Psoas muscle (tissue), 8 donors: ENCODE data around the gene BTNL3. TPM values are rescaled to one million over a fixed set of nuclear protein-coding genes. Genes with fewer than 3 reads are reported as not detected.
A peak's percentile ranks its signal among the peaks of the same experiment; 100 is the strongest.
"Not testable (repeated sequence)": the region's sequence is repeated elsewhere in the genome, so short reads cannot be mapped to it uniquely, and the experiment has no call there.

Source experiments
- ATAC-seq, 4 donors: fragments of 200-7000 bp; cut with Tn5 transposase; one replicate each; pipeline ENCODE4 v1.9.1; 2020; ENCODE audit warnings: moderate library complexity in 3 of 4, mild to moderate bottlenecking in 2 of 4
- DNase-seq, 2 donors: peaks; one replicate each; pipeline ENCODE4 v3.0.0-alpha.2; 2020
- H3K27ac ChIP-seq: fragments of 200-600 bp; one replicate; pipeline ENCODE4 v1.8.0; 2022
- H3K27me3 ChIP-seq, 3 donors: fragments of 200-600 bp in 1 of 3; one replicate each; pipeline versions ENCODE4 v1.6.1 to v1.8.0; 2013 to 2022; ENCODE audit warnings: low read length in 2 of 3, mild to moderate bottlenecking in 2 of 3, moderate library complexity in 1 of 3; ENCODE audit not compliant: insufficient read depth in 3 of 3
- H3K36me3 ChIP-seq, 2 donors: fragments of 200-600 bp in 1 of 2; one replicate each; pipeline versions ENCODE4 v1.6.1 to v1.8.0; 2013 to 2022; ENCODE audit warnings: low read depth in 1 of 2, mild to moderate bottlenecking in 1 of 2, moderate library complexity in 1 of 2; ENCODE audit not compliant: insufficient read depth in 1 of 2
- H3K4me1 ChIP-seq: fragments of 200-600 bp; one replicate; pipeline ENCODE4 v1.8.0; 2022
- H3K4me3 ChIP-seq: fragments of 200-600 bp; one replicate; pipeline ENCODE4 v1.8.0; 2022; ENCODE audit warnings: mild to moderate bottlenecking
- H3K9me3 ChIP-seq: fragments of 200-600 bp; one replicate; pipeline ENCODE4 v1.8.0; 2022
- WGBS, 3 donors: extraction: QIAGEN DNeasy Blood & Tissue Kit; methylation state at CpG; one replicate each; pipeline versions ENCODE4 v1.1.6 to v1.1.7; 2013; 5-methylcytosine and 5-hydroxymethylcytosine counted together
- intact Hi-C, 2 donors: fragments of 100-400 bp; cut with DNase I; formaldehyde crosslinking; loops; one replicate each; pipeline versions ENCODE4 v1.11.0 to v1.14.2; 2022
- polyA plus RNA-seq, 3 donors: library from polyadenylated mRNA; stranded (reverse); fragments of 200-250 nt; gene quantifications; one replicate each; pipeline ENCODE4 v1.2.3, GENCODE V29; 2013
- total RNA-seq, 4 donors: library from RNA; stranded (reverse); fragmentation: NEBNext Ultra II Directional in 2 of 4; extraction: Animal tissue kit (Norgen Biotek cat#: 25700) in 2 of 4; gene quantifications; one replicate each; pipeline versions ENCODE4 v1.2.1 to v1.2.4, GENCODE V29; 2021 to 2023
- TF ChIP-seq, protein P1 (sequence below): fragments of 200-600 bp; IDR thresholded peaks from one replicate; pipeline ENCODE4 v1.8.0; 2022; ENCODE audit warnings: antibody characterized with exemption
- donor health status: healthy with polysubstance abuse.
- donor health status: DM: no; HTN: no; CAD: no; lungs with moderate emphysema.
- donor health status: Bipolar disorder and iron deficiency.
- donor health status: healthy.
- donor health status: DM: yes; HTN: yes; CAD: no.
- donor health status: DM: no; HTN: no; CAD: no.
- donor health status: DM: no; HTN: no; CAD: no.
- donor health status: DM: yes; HTN: yes; CAD: no.

BTNL3 gene
- total and polyA plus RNA-seq, 7 donors = 0.01 to 0.09 TPM; not detected in 5

GRCh38 chr5:181044662-181045305 is 56.1 kb downstream of the BTNL3 start:
- H3K4me1 ChIP-seq = no peaks in the 10 kb centered on the region
- peak overlapping the region; percentile 11 for H3K4me3 ChIP-seq
- H3K9me3 ChIP-seq = no peaks in the 10 kb centered on the region
- peak overlapping the region; percentile 4 for H3K27ac ChIP-seq
- TF ChIP-seq, protein P1, sequence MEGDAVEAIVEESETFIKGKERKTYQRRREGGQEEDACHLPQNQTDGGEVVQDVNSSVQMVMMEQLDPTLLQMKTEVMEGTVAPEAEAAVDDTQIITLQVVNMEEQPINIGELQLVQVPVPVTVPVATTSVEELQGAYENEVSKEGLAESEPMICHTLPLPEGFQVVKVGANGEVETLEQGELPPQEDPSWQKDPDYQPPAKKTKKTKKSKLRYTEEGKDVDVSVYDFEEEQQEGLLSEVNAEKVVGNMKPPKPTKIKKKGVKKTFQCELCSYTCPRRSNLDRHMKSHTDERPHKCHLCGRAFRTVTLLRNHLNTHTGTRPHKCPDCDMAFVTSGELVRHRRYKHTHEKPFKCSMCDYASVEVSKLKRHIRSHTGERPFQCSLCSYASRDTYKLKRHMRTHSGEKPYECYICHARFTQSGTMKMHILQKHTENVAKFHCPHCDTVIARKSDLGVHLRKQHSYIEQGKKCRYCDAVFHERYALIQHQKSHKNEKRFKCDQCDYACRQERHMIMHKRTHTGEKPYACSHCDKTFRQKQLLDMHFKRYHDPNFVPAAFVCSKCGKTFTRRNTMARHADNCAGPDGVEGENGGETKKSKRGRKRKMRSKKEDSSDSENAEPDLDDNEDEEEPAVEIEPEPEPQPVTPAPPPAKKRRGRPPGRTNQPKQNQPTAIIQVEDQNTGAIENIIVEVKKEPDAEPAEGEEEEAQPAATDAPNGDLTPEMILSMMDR = no peak
- peak; percentile 37 to 63 for DNase-seq
- 40 to 44% (median 41%) methylated on average over 11 of the region's 11 CpGs for WGBS, 3 donors
- intact Hi-C loops = no loop called here
- peaks cover 0 to 54% (median 10%) of the 10 kb centered on the region in 3 donors for H3K27me3 ChIP-seq
- ATAC-seq = peak in 3 of 4 donors; percentile 46 to 76 (median 65)
- no peaks in the 10 kb centered on the region for H3K36me3 ChIP-seq

- ATAC-seq = no peak
- DNase-seq = no peak
- peaks cover 0 to 54% (median 11%) of the 10 kb centered on the region in 3 donors for H3K27me3 ChIP-seq
- 42 to 56% (median 55%) methylated on average over 10 of the region's 10 CpGs for WGBS, 3 donors
- TF ChIP-seq, protein P1 = no peak
- H3K4me3 ChIP-seq = no peak overlapping the region
- H3K36me3 ChIP-seq = no peaks in the 10 kb centered on the region
- intact Hi-C loops = no loop called here
- no peaks in the 10 kb centered on the region for H3K4me1 ChIP-seq
- H3K9me3 ChIP-seq = no peaks in the 10 kb centered on the region
- no peak overlapping the region for H3K27ac ChIP-seq
Observed at GRCh38 chr5:181045316-181045715, 56.7 kb downstream of the BTNL3 start.

DNA sequence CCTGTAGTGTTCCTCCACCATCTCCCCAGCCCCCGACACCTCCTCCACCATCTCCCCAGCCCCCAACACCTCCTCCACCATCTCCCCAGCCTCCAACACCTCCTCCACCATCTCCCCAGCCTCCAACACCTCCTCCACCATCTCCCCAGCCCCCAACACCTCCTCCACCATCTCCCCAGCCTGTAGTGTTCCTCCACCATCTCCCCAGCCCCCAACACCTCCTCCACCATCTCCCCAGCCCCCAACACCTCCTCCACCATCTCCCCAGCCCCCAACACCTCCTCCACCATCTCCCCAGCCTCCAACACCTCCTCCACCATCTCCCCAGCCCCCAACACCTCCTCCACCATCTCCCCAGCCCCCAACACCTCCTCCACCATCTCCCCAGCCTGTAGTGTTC is 57.2 kb downstream of the BTNL3 start:
- intact Hi-C loops, H3K4me3 ChIP-seq, H3K9me3 ChIP-seq, H3K27ac ChIP-seq, DNase-seq, ATAC-seq, H3K4me1 ChIP-seq, H3K36me3 ChIP-seq: not testable (repeated sequence)
- 10 to 12% methylated on average over 1 of the region's 1 CpG; no CpG with 5 or more reads in 1 of the 3 donors for WGBS, 3 donors
- H3K27me3 ChIP-seq = peaks cover 0 to 58% (median 11%) of the 10 kb centered on the region in 3 donors

- ATAC-seq (no peak), DNase-seq (no peak)
- intact Hi-C loops = no loop called here
- Histone ChIP-seq H3K36me3 (no peaks in the 10 kb centered on the region), H3K27ac (no peak overlapping the region), H3K4me3 (no peak overlapping the region), H3K27me3 (peaks cover 0 to 66% (median 14%) of the 10 kb centered on the region in 3 donors), H3K9me3 (no peaks in the 10 kb centered on the region), H3K4me1 (peaks cover 2% of the 10 kb centered on the region)
- WGBS, 3 donors = 82 to 90% (median 90%) methylated on average over 2 of the region's 2 CpGs
- TF ChIP-seq, protein P1 = no peak
Observed at GRCh38 chr5:181047288-181047687, 58.6 kb downstream of the BTNL3 start.

DNA sequence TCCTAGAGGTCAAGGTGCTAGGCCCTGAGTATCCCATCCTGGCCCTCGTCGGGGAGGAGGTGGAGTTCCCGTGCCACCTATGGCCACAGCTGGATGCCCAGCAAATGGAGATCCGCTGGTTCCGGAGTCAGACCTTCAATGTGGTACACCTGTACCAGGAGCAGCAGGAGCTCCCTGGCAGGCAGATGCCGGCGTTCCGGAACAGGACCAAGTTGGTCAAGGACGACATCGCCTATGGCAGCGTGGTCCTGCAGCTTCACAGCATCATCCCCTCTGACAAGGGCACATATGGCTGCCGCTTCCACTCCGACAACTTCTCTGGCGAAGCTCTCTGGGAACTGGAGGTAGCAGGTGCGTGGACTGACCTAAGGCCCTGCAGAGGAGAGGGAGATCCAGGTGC is 59.3 kb downstream of the BTNL3 start:
- no peak overlapping the region for H3K4me3 ChIP-seq
- no peak overlapping the region for H3K27ac ChIP-seq
- H3K9me3 ChIP-seq = no peaks in the 10 kb centered on the region
- no peaks in the 10 kb centered on the region for H3K36me3 ChIP-seq
- intact Hi-C loops = no loop called here
- H3K4me1 ChIP-seq = peaks cover 3% of the 10 kb centered on the region
- TF ChIP-seq, protein P1 = no peak
- WGBS, 3 donors = 90 to 91% (median 91%) methylated on average over 15 of the region's 15 CpGs
- DNase-seq (no peak), ATAC-seq (no peak)
- H3K27me3 ChIP-seq = peaks cover 0 to 71% (median 15%) of the 10 kb centered on the region in 3 donors
